DMS 273 (cell line): ENCODE results near the gene POLR1C.
"Not testable (repeated sequence)": the region's sequence is repeated elsewhere in the genome, so short reads cannot be mapped to it uniquely, and the experiment has no call there.

Experiments used
- DNase-seq: peaks from one replicate; lab custom pipeline; 2025; ENCODE audit not compliant: unreplicated experiment; lab: John Stamatoyannopoulos, UW

The POLR1C gene

DNA sequence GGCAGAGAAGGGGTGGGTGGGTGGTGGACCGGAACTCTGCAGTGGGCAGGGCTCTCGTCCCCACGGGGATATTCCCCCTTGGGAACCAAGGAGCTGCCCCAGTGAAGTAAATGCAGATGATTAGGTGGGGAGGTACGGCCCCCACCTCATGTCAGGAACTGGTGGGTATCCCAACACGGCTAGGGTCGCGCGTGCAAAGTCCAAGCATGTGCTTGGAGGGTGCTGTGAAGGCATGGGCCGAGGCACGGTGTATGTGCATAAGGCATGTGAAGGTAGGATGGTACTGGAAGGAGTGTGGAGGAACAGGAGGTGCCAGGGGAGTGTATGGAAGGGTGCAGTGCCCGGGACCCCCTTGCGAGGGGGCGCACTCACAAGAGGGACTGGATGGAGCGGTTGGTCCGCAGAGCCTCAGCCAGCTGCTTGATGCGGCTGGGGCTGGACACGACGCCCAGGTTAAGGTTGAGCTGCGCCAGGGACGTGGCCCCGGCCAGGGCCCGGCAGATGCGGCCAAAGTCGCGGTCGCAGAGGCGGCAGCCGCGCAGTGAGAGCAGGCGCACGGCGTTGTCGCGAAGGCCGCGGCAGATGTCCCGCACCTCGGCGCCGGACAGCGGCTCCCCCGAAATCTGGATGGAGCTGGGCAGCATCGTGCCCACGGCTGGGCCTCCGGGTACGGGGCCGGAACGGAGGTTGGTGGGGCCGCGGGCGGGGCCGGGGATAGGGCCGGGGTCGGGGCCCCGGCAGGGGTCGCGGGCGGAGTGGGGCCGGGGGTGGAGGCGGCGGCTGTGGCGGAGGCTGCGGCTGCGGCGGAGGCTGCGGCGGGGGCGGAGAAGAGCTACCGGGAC lies 7.5 kb upstream of the POLR1C start:
- DNase-seq, result peak; percentile 53

GRCh38 chr6:43509984-43510826 lies 6.7 kb upstream of the POLR1C start, which contains the start of gene LRRC73:
LRRC73 (minus strand) TSS chr6:43510346; CDS start chr6:43509785, 561 bp downstream.
- DNase-seq, result peak; percentile 93

- no peak for DNase-seq
Observed at GRCh38 chr6:43510827-43511163, 6.1 kb upstream of the POLR1C start.

DNA sequence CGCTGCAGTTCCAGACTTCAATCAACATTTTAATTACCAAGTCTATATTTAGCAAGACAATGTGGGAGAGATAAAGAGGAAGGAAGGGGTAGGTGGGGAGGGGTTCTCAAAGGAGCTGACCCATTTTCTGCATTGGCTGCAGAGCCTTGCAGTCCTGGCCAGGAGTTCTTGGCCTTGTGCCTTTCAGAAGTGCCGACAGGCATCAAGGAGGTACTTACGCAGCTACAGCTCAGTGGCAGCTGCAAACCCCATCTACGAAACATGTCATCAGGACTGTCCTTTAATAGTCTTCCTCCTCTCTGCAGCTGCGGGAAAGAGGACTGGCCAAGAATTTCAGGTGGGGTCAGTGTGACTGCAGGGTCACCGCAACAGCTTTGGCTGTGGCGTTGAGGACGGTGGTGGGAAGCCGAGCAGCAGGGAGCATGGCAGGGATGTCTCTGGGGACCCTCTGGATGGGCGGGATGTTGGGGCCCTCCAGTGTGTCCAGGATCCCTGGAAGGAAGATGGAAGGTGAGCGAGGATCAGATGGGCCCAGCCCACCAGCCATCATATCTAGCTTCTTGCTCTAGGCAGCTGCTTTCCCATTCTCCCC lies 5.0 kb upstream of the POLR1C start:
- DNase-seq, result no peak

- no peak for DNase-seq
Observed at GRCh38 chr6:43515808-43516207, 1.1 kb upstream of the POLR1C start.

DNA sequence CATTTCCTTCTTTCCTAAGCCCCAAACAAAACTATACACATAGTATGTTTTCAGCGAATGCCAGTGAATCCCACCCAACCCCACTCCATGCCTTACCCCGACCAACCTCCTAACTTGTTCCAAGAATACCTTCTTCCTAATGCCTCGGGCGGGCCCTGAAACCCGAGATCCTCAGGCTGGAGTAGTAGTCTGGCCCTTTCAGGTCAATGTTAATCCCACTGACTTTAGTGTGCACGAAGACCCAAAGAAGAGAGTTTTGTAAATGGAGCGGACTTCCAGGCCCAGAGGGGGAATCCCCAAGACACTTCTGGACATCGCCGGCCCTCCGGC lies 557 bp upstream of the POLR1C start:
- no peak for DNase-seq

GRCh38 chr6:43517505-43518357 lies 842 bp downstream of the POLR1C start:
- peak; percentile 55 for DNase-seq

- DNase-seq, result no peak
Observed at GRCh38 chr6:43520097-43520496, 3.2 kb downstream of the POLR1C start.

- peak; percentile 25 for DNase-seq
Observed at GRCh38 chr6:43521836-43522235, 4.9 kb downstream of the POLR1C start.

DNA sequence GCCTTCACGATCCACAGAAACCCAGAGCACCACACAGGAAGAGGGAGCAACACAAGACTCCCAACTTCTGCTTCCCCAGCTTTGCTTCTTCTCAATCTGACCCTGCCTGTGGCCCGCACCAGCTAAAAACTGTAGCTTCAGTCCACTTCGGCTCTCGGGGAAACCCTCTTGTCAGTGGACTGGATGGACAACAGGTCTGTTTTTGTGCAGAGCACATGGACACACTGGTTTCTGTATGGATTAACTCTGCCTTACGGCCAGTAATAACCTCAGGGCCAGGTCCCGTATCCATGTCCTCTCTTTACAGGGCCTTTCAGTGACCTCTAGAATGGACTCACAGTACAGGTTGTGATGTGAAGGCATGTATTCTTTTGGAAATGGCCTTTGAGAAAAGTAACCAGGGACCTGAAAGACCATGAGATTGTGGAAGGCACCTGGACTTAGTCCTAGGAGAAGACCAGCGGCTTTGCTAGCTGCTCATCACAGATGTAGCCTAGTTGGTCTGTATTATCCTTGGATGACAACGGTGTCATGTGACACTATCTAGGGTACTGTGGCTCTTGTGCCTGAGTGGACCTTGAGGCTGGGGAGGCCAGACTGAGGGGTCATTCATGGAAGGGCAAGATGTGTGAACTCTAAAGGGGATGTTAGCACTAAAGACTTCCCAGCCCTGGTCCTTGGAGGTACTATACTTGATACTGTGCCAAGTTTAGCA lies 5.8 kb downstream of the POLR1C start:
- no peak for DNase-seq

DNA sequence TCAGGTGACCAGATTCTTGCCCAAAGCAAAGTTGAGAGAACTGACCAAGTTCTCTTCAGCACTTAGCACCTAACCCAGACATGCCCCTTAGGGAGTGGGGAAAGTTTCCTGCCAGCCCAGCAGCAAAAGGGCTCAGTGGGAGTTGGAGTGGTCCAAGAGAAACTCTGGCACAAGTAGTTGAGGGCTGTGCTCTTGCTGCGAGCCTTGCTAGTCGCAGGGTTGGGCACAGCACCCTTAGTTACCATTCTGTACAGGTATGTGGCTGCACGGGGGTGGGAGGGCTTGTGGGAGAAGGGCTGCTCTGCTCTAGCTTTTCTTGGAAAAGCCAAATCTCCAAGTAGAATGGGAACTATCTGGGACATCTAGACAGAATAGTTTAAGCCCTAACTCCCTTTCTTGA lies 6.4 kb downstream of the POLR1C start:
- no peak for DNase-seq

- no peak for DNase-seq
Observed at GRCh38 chr6:43524483-43524961, 7.6 kb downstream of the POLR1C start.

DNA sequence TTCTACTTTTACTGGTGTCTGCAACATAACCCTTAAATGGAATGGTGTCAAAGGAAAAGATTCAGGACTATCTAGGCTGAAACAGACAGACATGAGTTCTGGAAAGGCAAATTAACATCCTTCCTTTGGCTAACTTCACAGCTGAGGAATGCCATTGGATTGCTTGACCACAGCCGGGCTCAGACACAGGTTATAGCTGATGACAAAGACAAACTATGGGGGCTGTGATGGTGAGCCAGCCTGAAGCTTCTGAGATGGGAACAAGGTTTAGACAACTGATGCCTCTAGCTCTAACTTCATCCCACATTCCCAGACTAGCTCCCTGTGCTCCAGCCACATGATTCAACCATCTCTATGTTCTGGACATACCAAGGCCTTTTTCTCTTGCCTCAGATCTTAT lies 15.3 kb downstream of the POLR1C start:
- no peak for DNase-seq

DNA sequence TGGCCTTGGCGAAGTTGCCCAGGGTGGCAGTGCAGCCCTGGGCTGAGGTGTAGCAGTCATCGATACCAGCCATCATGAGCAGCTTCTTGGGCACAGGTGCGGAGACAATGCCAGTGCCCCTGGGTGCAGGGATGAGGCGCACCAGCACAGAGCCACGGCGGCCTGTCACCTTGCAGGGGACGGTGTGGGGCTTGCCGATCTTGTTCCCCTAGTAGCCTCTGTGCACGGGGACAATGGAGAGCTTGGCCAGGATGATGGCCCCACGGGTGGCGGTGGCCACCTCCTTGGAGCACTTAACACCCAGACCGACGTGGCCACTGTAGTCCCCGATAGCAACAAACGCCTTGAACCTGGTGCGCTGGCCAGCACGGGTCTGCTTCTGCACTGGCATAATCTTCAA lies 22.1 kb downstream of the POLR1C start:
- not testable (repeated sequence) for DNase-seq

- not testable (repeated sequence) for DNase-seq
Observed at GRCh38 chr6:43539409-43539808, 22.5 kb downstream of the POLR1C start.

DNA sequence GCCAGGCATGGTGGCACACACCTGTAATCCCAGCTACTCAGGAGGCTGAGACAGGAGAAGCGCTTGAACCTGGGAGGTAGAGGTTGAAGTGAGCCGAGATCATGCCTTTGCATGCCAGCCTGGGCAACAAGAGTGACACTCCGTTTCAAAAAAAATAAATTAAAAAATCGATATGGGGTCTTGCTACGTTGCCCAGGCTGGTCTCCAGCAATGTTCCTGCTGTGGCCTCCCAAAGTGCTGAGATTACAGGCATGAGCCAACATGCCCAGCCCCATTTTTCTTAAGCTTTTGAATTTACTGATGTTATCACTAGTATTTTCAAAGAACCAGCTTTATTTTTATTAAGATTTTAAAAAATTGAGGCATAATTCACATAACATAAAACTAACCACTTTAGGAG lies 23.6 kb downstream of the POLR1C start:
- DNase-seq, result no peak

DNA sequence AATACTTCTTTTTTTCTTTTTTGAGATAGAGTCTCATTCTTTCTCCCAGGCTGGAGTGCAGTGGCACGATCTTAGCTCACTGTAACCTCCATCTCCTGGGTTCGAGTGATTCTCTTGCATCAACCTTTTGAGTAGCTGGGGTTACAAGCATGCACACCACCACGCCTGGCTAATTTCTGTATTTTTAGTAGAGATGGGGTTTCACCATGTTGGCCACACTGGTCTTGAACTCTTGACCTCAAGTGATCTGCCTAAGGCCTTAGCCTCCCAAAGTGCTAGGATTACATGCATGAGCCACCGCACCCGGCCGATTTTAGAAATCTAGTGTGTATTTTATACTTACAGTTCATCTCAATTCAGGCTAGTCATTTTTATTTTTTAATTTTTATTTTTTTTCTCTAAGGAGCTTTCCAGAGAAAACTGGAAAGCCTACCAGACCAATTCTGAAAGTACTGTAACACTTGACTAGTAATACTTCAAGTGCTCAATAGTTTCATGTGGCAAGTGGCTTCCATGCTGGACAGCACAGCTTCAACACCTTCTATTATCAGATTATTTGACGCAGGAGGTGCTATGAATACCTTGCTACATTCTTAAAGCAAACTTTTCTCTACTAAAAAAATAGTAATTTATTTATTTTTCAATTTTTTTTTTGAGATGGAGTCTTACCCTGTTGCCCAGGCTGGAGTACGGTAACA lies 25.0 kb downstream of the POLR1C start:
- no peak for DNase-seq

GRCh38 chr6:43544461-43544860 lies 27.6 kb downstream of the POLR1C start:
- no peak for DNase-seq

GRCh38 chr6:43547222-43547621 lies 30.3 kb downstream of the POLR1C start:
- peak; percentile 21 for DNase-seq

GRCh38 chr6:43557620-43558019 lies 40.7 kb downstream of the POLR1C start:
- not testable (repeated sequence) for DNase-seq
